Gastrocnemius medialis (tissue), 4 donors: Measurements from ENCODE around the gene CPED1.

ENCODE experiments used
- CTCF ChIP-seq, 5 experiments: fragments of 450-650 bp in 3 of 5; fragments of 200-600 bp in 2 of 5; sonication (generic) in 2 of 5; IDR thresholded peaks in 4 of 5; conservative IDR thresholded peaks in 1 of 5; 1 replicate in 4 of 5; 2 replicates in 1 of 5; pipeline ENCODE4 v1.5.1; 2016 to 2019; ENCODE audit warnings: antibody characterized with exemption in 5 of 5, mild to moderate bottlenecking in 3 of 5, moderate library complexity in 3 of 5
- POLR2A ChIP-seq, 2 donors: fragments of 450-650 bp; IDR thresholded peaks; one replicate each; pipeline ENCODE4 v1.6.1; 2017; ENCODE audit warnings: antibody characterized with exemption in 2 of 2, mild to moderate bottlenecking in 2 of 2, moderate library complexity in 2 of 2

GRCh38 chr7:120941856-120942255 is 46.7 kb upstream of the CPED1 start:
- TF ChIP-seq CTCF (IDR thresholded peaks at IDR 0.05 in 4 of 5, conservative IDR thresholded peaks at IDR 0.05 in 1 of 5) = no peak
- no peak for TF ChIP-seq POLR2A (IDR thresholded peaks at IDR 0.05)
